GM12878 (cell line): ENCODE results near the gene OPA1. TPM values are rescaled to one million over a fixed set of nuclear protein-coding genes. Genes with fewer than 3 reads are reported as not detected.

ENCODE experiments used
- ATAC-seq: fragments of 200-7000 bp; cut with Tn5 transposase; 3 replicates; pipeline ENCODE4 v1.9.1; 2020; ENCODE audit warnings: mild to moderate bottlenecking, moderate library complexity
- BruUV-seq: library from RNA; stranded (reverse); fragments of 400-500 nt; replicated peaks from 2 replicates; lab custom pipeline; 2021; lab: Mats Ljungman, UMichigan
- CTCF ChIA-PET: fragments of 300-600 bp; sonication (Branson Sonifier 250); formaldehyde crosslinking; extraction: SDS; loops from one replicate; lab custom pipeline; 2021; ENCODE audit warnings: inconsistent platforms; lab: Yijun Ruan, JAX
- POLR2A ChIA-PET: fragments of 350-600 bp; formaldehyde crosslinking; extraction: SDS; loops from one replicate; lab custom pipeline; 2021; ENCODE audit warnings: inconsistent platforms; lab: Charles Lee
- RAD21 ChIA-PET: fragments of 300-600 bp; sonication (Branson Sonifier 250); formaldehyde crosslinking; loops from one replicate; lab custom pipeline; 2023; ENCODE audit warnings: antibody characterized with exemption; ENCODE audit not compliant: unreplicated experiment; lab: Charles Lee
- SMC1A ChIA-PET: fragments of 300-600 bp; sonication (Branson Sonifier 250); formaldehyde crosslinking; loops from one replicate; lab custom pipeline; 2023; ENCODE audit not compliant: unreplicated experiment, uncharacterized antibody; lab: Charles Lee
- DNase-seq: peaks from one replicate; pipeline ENCODE4 v3.0.0-alpha.2; 2011; ENCODE audit warnings: low read depth, low spot score
- FAIRE-seq: peaks from 3 replicates; lab custom pipeline; 2011; peaks lifted over from hg19 to GRCh38; lab: Jason Lieb, UNC
- H2AFZ ChIP-seq: 2 replicates; pipeline ENCODE4 v1.6.0; 2011; ENCODE audit warnings: low read depth, low read length, control low read depth; ENCODE audit not compliant: control insufficient read depth
- H3K27ac ChIP-seq: 2 replicates; pipeline ENCODE4 v1.5.1; 2011; ENCODE audit warnings: control low read depth; ENCODE audit not compliant: control insufficient read depth, insufficient read depth
- H3K27me3 ChIP-seq, 2 experiments: replicated peaks in 1 of 2; 2 replicates each; pipeline versions ENCODE4 v1.6.0 to v1.6.1; 2011; ENCODE audit warnings: low read length in 1 of 2; ENCODE audit not compliant: control insufficient read depth in 2 of 2, insufficient read depth in 2 of 2
- H3K36me3 ChIP-seq, 2 experiments: 2 replicates each; pipeline ENCODE4 v1.5.1; 2011; ENCODE audit warnings: low read length in 1 of 2; ENCODE audit not compliant: control insufficient read depth in 2 of 2, insufficient read depth in 2 of 2
- H3K4me1 ChIP-seq: 2 replicates; pipeline ENCODE4 v1.6.1; 2011; ENCODE audit warnings: mild to moderate bottlenecking, low read length, moderate library complexity, mixed read lengths; ENCODE audit not compliant: control insufficient read depth, insufficient read depth
- H3K4me2 ChIP-seq: 2 replicates; pipeline ENCODE4 v1.6.0; 2011; ENCODE audit warnings: control low read depth; ENCODE audit not compliant: control insufficient read depth, insufficient read depth
- H3K4me3 ChIP-seq: fragments of 200-600 bp; sonication (generic); 2 replicates; pipeline ENCODE4 v1.5.1; 2016
- H3K79me2 ChIP-seq: 2 replicates; pipeline ENCODE4 v1.6.0; 2011; ENCODE audit warnings: low read length; ENCODE audit not compliant: control insufficient read depth, insufficient read depth
- H3K9ac ChIP-seq: 2 replicates; pipeline ENCODE4 v1.8.0; 2011; ENCODE audit warnings: low read length, control low read depth, mixed read lengths; ENCODE audit not compliant: control insufficient read depth, insufficient read depth
- H3K9me3 ChIP-seq: replicated peaks from 3 replicates; pipeline ENCODE4 v1.5.1; 2011; ENCODE audit warnings: mild to moderate bottlenecking, low read length; ENCODE audit not compliant: control insufficient read depth, insufficient read depth
- H4K20me1 ChIP-seq: 2 replicates; pipeline ENCODE4 v1.6.0; 2011; ENCODE audit not compliant: control insufficient read depth, insufficient read depth
- CHD1 ChIP-seq: IDR thresholded peaks from 2 replicates; pipeline ENCODE4 v1.6.1; 2012; ENCODE audit warnings: low read depth, low read length, improper control_type of control experiment
- CHD2 ChIP-seq: IDR thresholded peaks from 2 replicates; pipeline ENCODE4 v1.6.1; 2011; ENCODE audit warnings: low read depth, low read length, improper control_type of control experiment, borderline replicate concordance
- CTCF ChIP-seq, 3 experiments: IDR thresholded peaks in 2 of 3; conservative IDR thresholded peaks in 1 of 3; 2 replicates each; pipeline ENCODE4 v1.5.1; 2011; ENCODE audit warnings: low read depth in 3 of 3, low read length in 3 of 3, mild to moderate bottlenecking in 3 of 3, control low read depth in 2 of 3, moderate library complexity in 2 of 3, inconsistent platforms in 1 of 3, mixed read lengths in 1 of 3; ENCODE audit not compliant: control insufficient read depth in 2 of 3, insufficient read depth in 1 of 3; ENCODE audit errors: extremely low read depth in 1 of 3
- ELK1 ChIP-seq: IDR thresholded peaks from 2 replicates; pipeline ENCODE4 v1.6.1; 2012; ENCODE audit warnings: low read depth, low read length, improper control_type of control experiment
- EP300 ChIP-seq, 2 experiments: fragments of 150-350 bp in 1 of 2; IDR thresholded peaks; 2 replicates each; pipeline ENCODE4 v1.6.1; 2011 to 2012; ENCODE audit warnings: low read depth in 2 of 2, low read length in 2 of 2, borderline replicate concordance in 1 of 2, improper control_type of control experiment in 1 of 2, inconsistent platforms in 1 of 2; ENCODE audit not compliant: control insufficient read depth in 1 of 2
- EZH2 ChIP-seq: IDR thresholded peaks from 2 replicates; pipeline ENCODE4 v1.6.1; 2012; ENCODE audit warnings: low read depth, mild to moderate bottlenecking, control low read depth, inconsistent platforms, low read length, borderline replicate concordance; ENCODE audit not compliant: control insufficient read depth
- KAT2A ChIP-seq: conservative IDR thresholded peaks from 2 replicates; pipeline ENCODE4 v1.6.1; 2011; ENCODE audit warnings: low read depth, low read length; ENCODE audit not compliant: control insufficient read depth
- NFIC ChIP-seq: IDR thresholded peaks from 2 replicates; pipeline ENCODE4 v1.6.1; 2012; ENCODE audit warnings: low read depth, mild to moderate bottlenecking, inconsistent platforms, low read length, moderate library complexity
- POLR2AphosphoS5 ChIP-seq: IDR thresholded peaks from 2 replicates; pipeline ENCODE4 v1.6.1; 2011; ENCODE audit warnings: mild to moderate bottlenecking, low read length, inconsistent platforms
- RUNX3 ChIP-seq: IDR thresholded peaks from 2 replicates; pipeline ENCODE4 v1.6.1; 2012; ENCODE audit warnings: low read length, inconsistent platforms
- SMAD1 ChIP-seq: fragments of 450-650 bp; IDR thresholded peaks from 2 replicates; pipeline ENCODE4 v1.6.1; 2018; ENCODE audit warnings: mild to moderate bottlenecking, low read depth; ENCODE audit not compliant: partially characterized antibody
- SREBF1 ChIP-seq: IDR thresholded peaks from 2 replicates; pipeline ENCODE4 v1.6.1; 2012; ENCODE audit warnings: mild to moderate bottlenecking, low read length
- SUPT20H ChIP-seq: IDR thresholded peaks from 2 replicates; pipeline ENCODE4 v1.6.1; 2011; ENCODE audit warnings: low read depth, mild to moderate bottlenecking, low read length, moderate library complexity, borderline replicate concordance; ENCODE audit not compliant: control insufficient read depth
- TCF3 ChIP-seq: IDR thresholded peaks from 2 replicates; pipeline ENCODE4 v1.6.1; 2012; ENCODE audit warnings: low read depth, mild to moderate bottlenecking, low read length, borderline replicate concordance; ENCODE audit not compliant: insufficient read depth
- USF1 ChIP-seq: IDR thresholded peaks from 2 replicates; pipeline ENCODE4 v1.6.1; 2011; ENCODE audit warnings: borderline replicate concordance, low read depth, mild to moderate bottlenecking, moderate library complexity, mixed read lengths, low read length; ENCODE audit not compliant: insufficient read depth; ENCODE audit errors: extremely low read length
- YY1 ChIP-seq: IDR thresholded peaks from 2 replicates; pipeline ENCODE4 v1.6.1; 2011; ENCODE audit warnings: low read depth, mild to moderate bottlenecking, low read length
- ZZZ3 ChIP-seq: IDR thresholded peaks from 2 replicates; pipeline ENCODE4 v1.6.1; 2011; ENCODE audit warnings: low read depth; ENCODE audit not compliant: control insufficient read depth, insufficient read length
- WGBS: methylation state at CpG from one replicate; pipeline ENCODE4 v1.1.6; 2016; ENCODE audit warnings: low lambda C conversion rate; ENCODE audit not compliant: insufficient replicate concordance, insufficient coverage; ENCODE audit errors: missing lambda C conversion rate; 5-methylcytosine and 5-hydroxymethylcytosine counted together
- in situ Hi-C: fragments of 300-500 bp; cut with MboI; formaldehyde crosslinking; loops from 9 replicates; pipeline ENCODE4 v1.14.3; 2018; ENCODE audit warnings: mixed read lengths
- intact Hi-C: fragments of 100-400 bp; cut with micrococcal nuclease; formaldehyde crosslinking; loops from one replicate; pipeline ENCODE4 v1.14.2; 2022; ENCODE audit not compliant: unreplicated experiment
- polyA plus RNA-seq, 11 experiments: library from polyadenylated mRNA; depleted of rRNA in 4 of 11; unstranded in 6 of 11; stranded (reverse) in 5 of 11; fragments of >200 nt; fragmentation: Nextera tagmentation in 4 of 11; fragmentation: Illumina TruSeq in 1 of 11; extraction: Ambion mirVana in 4 of 11; extraction: Trizol in 1 of 11; gene quantifications; 1 replicate in 1 of 11; 2 replicates in 10 of 11; pipeline versions ENCODE4 v1.2.1 to v1.2.3, GENCODE V29; 2011 to 2016; ENCODE audit warnings: inconsistent platforms in 2 of 11, missing spikeins in 2 of 11, low read depth in 1 of 11
- total RNA-seq, 4 experiments: library from RNA; depleted of rRNA in 3 of 4; stranded (reverse); fragments of >200 nt in 3 of 4; fragmentation: Illumina TruSeq in 1 of 4; extraction: Trizol in 1 of 4; gene quantifications; 2 replicates each; pipeline versions ENCODE4 v1.2.1 to v1.2.3, GENCODE V29; 2013 to 2021

OPA1 gene
- total and polyA plus RNA-seq, 10 of the 15 experiments (the other 5 are each of a cell fraction or from before 2014, with no cell fraction given), result 14.7 to 108 (median 59.3) TPM

GRCh38 chr3:193605876-193606275 is 12.9 kb downstream of the OPA1 start:
- Histone ChIP-seq H3K9ac (no peak overlapping the region), H3K36me3 (no peaks in the 10 kb centered on the region; a peak in 1 of 4 replicates), H3K27ac (no peak overlapping the region), H3K27me3 (no peaks in the 10 kb centered on the region), H3K79me2 (peaks cover 19% of the 10 kb centered on the region), H3K4me2 (no peak overlapping the region)
- in situ Hi-C loops (no loop called here), intact Hi-C loops (no loop called here)
- no TSS peak for BruUV-seq
- WGBS, result 8% methylated on average over 2 of the region's 2 CpGs
- CTCF ChIA-PET, result interaction anchor here (0.7 kb wide), 1 partner anchor 18 kb away, joined by 4 read pairs; no protein-coding TSS in a partner anchor
- TF ChIP-seq EP300 (IDR thresholded peaks at IDR 0.05; ENCODE audit: borderline replicate concordance in 1 of 2, control insufficient read depth in 1 of 2, low read depth in 2 of 2, low read length in 2 of 2) (no peak), SREBF1 (no peak), ZZZ3 (no peak), KAT2A (no peak), EZH2 (no peak), CHD1 (no peak), RUNX3 (no peak), TCF3 (no peak), CTCF (IDR thresholded peaks at IDR 0.05 in 2 of 3, conservative IDR thresholded peaks at IDR 0.05 in 1 of 3; ENCODE audit: control insufficient read depth in 2 of 3, extremely low read depth in 1 of 3, insufficient read depth in 1 of 3, low read depth in 3 of 3, low read length in 3 of 3) (peak; percentile 44 to 68 (median 63)), CHD2 (no peak), USF1 (no peak), YY1 (0 out of 2 replicates have a peak, but pooled peaks have one; percentile 29), POLR2AphosphoS5 (no peak), SMAD1 (no peak), NFIC (no peak), ELK1 (no peak), SUPT20H (no peak)
- TF ChIP-seq, all 136 proteins: peak for 2
- FAIRE-seq, result peak; percentile 56
- H4K20me1 ChIP-seq, result no peaks in the 10 kb centered on the region
- ATAC-seq, result peak; percentile 97
- RAD21 ChIA-PET, result no interaction called here
- POLR2A ChIA-PET, result no interaction called here
- DNase-seq, result no peak
- SMC1A ChIA-PET, result no interaction called here
- no peak overlapping the region for H2AFZ ChIP-seq
- H3K4me1 ChIP-seq, result no peaks in the 10 kb centered on the region
- H3K4me3 ChIP-seq, result no peak overlapping the region
- H3K9me3 ChIP-seq, result no peaks in the 10 kb centered on the region; the same call in 1 of the 3 replicates
